GM12892 (cell line): ENCODE data around the gene IQGAP2.

Experiments used
- POLR2A ChIP-seq: IDR thresholded peaks from 2 replicates; pipeline ENCODE4 v1.6.1; 2011; ENCODE audit warnings: low read depth, low read length, control low read depth
- POLR2AphosphoS5 ChIP-seq: IDR thresholded peaks from 2 replicates; pipeline ENCODE4 v1.6.1; 2011; ENCODE audit warnings: low read depth, low read length, control low read depth

- TF ChIP-seq POLR2A: no peak
- TF ChIP-seq POLR2AphosphoS5: no peak
Observed at GRCh38 chr5:76425928-76426804, 23.1 kb downstream of the IQGAP2 start.
